Pulmonary artery endothelial cell (primary cell): ENCODE results near the gene EIF4G2. TPM values are rescaled to one million over a fixed set of nuclear protein-coding genes. Genes with fewer than 3 reads are reported as not detected.
"Not testable (repeated sequence)": the region's sequence is repeated elsewhere in the genome, so short reads cannot be mapped to it uniquely, and the experiment has no call there.

Experiments
- DNase-seq: peaks from one replicate; pipeline ENCODE4 v3.0.0-alpha.2; 2011; ENCODE audit warnings: low read depth, low spot score
- total RNA-seq: library from RNA; depleted of rRNA; stranded (reverse); fragments of >200 nt; gene quantifications from 2 replicates; pipeline ENCODE4 v1.2.3, GENCODE V29; 2014

Gene EIF4G2
- total RNA-seq, result 884 and 1,127 TPM in 2 replicates

GRCh38 chr11:10808553-10809372 lies at the start of gene EIF4G2:
EIF4G2 (minus strand) TSS chr11:10808926.
- DNase-seq, result peak; percentile 97

DNA sequence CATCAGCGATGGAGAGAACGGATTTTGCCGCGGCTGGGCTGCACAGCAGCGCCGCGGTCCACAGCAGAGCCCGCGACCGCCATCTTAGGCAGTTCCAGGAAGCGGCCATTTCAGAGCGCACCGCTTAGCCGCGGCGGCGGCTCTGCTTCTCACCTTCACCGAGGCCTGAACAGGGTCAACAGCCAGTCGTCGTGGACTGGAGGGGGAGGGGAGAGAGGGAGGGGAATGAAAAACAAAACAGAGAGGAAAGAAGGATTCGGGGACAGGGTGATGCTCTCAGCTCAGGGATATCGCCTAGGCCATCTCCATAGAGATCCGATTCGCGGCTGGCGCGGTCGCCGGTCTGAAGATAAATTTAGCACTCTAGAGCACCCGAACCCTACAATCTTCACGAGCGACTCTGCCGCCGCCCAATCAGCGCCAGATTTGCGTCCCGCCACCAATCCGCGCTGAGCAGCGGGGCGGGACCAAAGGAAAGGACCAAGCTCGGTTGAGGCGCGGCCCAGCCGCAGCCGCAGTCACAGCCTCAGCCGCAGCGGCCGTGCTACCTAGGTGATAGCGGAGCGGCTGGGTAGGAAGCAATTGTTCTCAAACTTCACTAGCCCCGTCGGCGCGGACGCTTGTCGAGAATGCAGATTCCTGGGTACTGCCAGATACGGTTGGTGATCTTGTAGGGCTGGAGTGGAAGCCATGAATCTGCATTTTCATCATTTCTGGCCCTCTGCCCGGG lies 49.1 kb upstream of the EIF4G2 start, which contains the start of gene ZBED5:
Gene ZBED5 (minus strand): TSS at position 345 of the 730 bp plus-strand sequence. CDS start 3,108 bp downstream, outside the sequence.
- peak; percentile 92 for DNase-seq

- no peak for DNase-seq
Observed at GRCh38 chr11:10857459-10857708, 48.7 kb upstream of the EIF4G2 start.

DNA sequence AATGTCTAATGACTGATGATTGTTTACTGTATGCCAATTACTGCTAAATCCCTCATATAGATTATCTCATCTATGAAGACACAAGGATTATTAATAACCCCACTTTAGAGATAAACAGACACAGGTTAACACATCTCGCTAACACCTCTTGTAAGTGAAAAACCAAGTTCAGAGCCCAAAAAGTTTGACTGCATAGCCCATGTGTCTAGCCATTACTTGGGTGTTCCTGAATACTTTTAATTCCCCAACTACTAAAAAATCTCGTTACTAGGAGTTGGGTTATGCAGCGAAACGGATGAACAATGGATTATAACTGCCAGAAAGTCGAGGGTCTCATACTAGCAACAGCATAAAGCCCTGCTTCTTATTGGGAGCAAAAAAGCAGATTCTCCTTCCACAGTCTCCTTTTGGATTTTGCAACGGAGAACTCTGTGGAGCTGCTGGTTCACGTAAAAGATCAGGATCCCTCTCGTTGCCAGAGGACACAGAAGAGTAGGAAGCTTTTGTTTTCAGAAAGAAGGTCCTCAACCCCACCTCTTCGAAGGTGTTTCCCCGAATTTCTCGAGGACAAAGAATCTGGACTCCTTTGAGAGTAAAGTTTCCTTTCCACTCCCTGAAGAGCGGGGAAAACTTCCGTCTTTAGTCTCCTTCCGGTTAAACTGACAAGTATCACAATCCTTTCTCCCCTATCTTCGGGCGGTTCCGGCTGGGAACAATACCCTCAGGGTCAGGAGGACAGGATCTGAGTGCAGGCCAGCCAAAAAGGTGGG lies 48.1 kb upstream of the EIF4G2 start:
- no peak for DNase-seq

- DNase-seq, result no peak
Observed at GRCh38 chr11:10855295-10855694, 46.6 kb upstream of the EIF4G2 start.

DNA sequence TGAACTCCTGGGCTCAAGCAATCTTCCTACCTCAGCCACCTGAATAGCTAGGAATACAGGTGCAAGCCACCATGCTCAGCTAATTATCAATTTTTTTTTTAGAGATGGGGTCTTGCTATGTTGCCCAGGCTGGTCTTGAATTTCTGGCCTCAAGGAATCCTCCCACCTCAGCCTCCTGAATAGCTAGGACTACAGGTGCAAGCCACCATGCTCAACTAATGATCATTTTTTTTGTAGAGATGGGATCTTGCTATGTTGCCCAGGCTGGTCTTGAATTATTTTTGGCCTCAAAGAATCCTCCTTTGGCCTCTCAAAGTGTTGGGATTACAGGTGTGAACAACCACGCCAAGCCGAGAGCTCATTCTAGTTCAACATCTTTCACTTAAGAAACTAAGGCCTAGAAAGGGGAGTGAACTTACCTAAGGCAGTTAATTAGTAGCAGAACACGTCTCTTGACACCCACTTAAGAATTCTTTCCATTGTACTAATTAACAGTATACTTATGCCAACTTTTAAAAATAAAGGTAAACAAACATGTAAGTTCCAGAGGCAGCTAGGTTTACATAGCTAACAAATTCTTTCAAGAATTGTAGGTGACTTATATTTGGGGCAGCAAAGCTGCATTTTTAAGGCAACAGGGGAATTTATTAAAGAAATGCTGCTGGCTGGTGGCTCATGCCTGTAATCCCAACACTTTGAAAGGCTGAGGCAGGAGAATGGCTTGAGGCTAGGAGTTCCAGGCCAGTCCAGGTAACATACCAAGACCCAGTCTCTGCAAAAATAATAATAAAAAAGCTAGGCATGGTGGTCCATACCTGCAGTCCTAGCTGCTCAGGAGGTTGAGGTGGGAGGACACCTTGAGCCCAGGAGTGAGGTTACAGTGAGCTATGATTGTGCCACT lies 39.5 kb upstream of the EIF4G2 start:
- DNase-seq, result no peak

DNA sequence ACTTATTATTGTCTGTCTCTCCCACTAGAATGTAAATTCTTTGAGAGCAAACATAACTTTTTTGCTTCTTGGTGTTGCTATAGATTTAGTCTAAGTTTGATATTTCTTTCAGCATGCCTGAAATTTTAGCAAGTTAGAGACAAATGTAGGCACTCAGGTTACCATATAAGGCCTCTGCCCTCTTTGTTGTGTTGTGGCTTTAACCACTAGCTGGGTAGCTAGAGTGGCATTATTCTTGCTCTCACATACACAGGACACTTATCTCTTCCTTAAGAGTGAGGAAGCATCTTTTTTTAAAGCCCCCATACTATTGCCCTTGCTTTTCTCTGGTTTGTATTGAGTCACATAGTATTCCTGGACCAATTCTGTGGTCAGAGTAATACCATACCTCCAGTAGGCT lies 37.9 kb upstream of the EIF4G2 start:
- no peak for DNase-seq

- DNase-seq, result no peak
Observed at GRCh38 chr11:10845589-10845988, 36.9 kb upstream of the EIF4G2 start.

DNA sequence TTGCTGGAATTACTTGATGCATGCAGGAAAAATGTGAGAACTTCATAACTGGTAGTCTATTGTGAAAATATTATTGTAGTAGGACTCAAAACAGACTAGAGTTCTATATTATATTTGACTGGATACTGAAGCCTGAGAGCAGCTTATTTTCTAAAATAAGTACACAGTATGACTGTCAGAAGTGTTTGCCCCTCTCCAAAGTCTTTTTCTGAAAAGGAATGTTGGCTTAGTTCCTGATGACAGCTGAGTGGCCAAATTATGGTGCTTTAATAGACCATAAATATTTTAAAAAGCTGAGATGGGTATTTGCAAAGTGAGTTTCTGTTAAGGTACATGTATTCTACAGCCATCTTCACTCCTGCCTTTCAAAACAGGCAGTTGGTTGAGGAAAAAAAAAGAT lies 36.1 kb upstream of the EIF4G2 start:
- no peak for DNase-seq

DNA sequence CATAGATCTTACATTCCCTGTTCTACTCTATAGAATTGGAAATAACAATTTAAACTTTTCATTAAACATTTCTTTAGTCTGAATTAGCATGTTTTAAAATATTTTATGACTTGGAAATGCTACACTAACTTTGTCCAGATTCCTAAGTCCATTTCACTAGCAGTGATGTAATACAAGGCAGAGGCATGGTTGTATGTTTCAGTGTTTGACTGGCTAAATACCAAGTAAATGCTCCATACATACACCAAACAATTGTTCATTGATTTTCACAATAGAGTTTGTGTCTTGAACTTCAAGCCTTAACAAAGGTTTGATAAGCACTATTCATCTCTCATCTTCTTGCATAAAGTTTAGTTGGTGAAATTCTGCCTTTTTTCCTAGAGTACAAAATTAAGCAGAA lies 35.6 kb upstream of the EIF4G2 start:
- no peak for DNase-seq

DNA sequence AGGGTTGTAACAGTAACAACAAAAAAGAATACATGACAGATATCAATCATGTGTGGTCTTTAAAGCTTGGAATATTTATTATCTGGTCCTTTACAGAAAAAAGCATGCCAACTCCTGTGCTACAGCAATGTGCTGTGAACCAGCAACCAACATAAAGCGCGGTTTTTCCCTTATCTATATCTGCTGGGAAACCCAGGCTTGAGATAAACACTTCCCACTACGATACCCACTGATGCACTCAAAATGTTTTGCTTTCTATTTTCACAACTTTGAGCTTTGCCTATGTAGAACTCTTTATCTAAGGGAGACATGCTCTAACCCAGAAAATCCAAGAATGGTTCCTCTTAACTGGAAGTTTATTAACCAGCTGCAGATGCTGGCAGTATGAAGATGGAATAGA lies 30.2 kb upstream of the EIF4G2 start:
- no peak for DNase-seq

DNA sequence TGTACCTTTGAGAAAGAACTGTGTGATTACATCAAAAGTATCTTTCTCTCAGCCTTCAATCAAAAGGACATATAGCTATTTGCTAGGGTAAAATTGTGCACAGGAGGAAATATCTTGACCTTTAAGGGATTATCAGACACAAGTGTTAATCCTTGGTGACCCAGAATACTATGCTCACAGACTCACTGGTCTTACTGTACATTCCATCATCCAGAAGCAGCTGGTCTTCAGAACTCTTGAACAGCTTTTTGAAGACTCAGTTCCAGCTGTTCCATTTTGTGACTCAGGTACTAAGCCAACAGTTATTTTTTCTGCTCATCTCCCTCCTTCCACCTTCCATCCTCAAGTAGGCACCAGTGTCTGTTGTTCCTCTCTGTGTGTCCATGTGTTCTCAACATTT lies 29.4 kb upstream of the EIF4G2 start:
- no peak for DNase-seq

- DNase-seq, result not testable (repeated sequence)
Observed at GRCh38 chr11:10836884-10837283, 28.2 kb upstream of the EIF4G2 start.

- DNase-seq, result no peak
Observed at GRCh38 chr11:10829139-10829538, 20.4 kb upstream of the EIF4G2 start.

DNA sequence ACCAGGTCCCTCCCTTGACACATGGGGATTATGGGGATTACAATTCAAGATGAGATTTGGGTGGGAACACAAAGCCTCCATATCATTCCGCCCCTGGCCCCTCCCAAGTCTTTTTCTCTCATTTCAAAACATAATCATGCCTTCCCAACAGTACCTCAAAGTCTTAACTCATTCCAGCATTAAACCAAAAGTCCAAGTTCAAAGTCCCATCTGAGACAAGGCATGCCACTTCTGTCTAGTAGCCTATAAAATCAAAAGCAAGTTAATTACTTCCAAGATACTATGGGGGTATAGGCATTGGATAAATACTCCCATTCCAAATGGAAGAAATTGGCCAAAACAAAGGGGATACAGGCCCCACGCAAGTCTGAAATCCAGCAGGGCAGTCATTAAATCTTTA lies 19.7 kb upstream of the EIF4G2 start:
- no peak for DNase-seq

DNA sequence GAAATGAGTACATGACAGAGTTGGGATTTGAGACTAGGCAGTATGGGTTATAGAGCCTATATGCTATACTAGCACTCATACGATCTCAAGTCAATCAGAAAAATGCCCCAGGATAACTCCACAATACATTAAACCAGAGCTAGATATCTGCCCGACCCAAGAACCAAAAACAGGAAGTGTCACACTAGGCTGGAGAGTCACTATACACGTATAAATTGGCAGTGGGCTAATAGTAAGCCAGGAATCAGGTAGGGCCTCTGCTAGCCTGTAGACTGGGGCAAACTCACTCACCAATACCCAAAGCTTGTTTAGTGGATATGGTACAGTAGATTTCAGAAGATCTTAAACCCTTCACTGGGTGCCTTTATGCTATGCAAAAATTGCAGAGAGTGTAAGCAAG lies 16.2 kb upstream of the EIF4G2 start:
- DNase-seq, result no peak

DNA sequence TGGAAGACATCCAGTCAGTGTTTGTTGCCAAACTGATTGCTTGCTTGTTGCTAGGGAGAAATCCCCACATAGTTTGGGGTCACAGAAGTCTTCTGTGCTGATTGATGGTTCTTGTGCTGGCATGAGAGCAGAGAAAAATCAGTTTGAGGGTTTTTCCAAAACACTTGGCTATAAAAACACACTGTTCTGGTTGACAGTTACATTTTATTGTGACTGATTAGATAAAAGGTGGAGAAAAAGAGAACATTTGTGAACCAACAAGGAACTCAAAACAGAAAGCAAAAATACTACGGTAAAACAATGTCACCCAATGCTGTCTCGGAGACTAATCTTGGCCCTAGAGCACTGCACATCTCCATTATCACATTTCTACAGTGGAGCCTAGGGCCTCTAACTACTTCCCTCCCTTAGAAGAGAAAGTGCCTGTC lies 14.4 kb upstream of the EIF4G2 start:
- DNase-seq, result no peak

DNA sequence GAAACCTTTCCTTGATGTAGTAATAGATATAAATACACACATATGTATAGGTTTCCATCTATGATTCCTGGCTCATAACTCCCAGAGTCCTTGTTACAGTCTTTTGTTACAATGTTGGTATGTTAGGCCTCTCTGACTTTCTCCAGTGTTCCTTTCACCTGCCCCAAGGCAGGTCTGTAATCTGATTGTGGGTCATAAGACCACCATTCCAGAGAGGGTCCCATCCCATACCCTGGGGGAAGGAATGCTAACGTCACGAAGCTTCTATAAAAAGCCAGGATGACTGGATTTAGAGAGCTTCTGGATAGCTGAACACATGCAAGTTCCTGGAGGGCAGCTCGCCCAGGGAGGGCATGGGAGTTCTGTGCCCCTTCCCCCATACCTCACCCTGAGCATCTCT lies 13.8 kb upstream of the EIF4G2 start:
- not testable (repeated sequence) for DNase-seq

- no peak for DNase-seq
Observed at GRCh38 chr11:10818594-10818993, 9.9 kb upstream of the EIF4G2 start.

DNA sequence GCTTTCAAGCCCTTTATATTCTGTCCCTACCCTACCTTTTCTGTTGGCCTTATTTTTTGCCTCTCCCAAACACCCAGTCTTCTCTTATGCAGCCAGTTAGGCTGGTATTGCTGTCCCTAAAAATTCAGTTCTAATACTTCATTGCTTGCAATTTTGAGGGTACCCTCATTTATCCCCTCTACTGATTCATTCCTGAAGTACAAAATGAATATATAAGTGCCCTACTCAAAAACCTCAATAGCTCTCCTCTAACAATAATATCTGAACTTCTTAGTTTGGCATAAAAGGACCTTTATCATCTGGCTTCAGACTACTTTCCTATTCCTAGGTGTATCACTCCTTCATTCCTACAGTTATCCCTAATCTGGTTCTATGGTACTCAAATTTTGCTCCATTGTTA lies 5.2 kb upstream of the EIF4G2 start:
- DNase-seq, result no peak
